ENCODE results near the gene ARL6IP4. TPM values are rescaled to one million over a fixed set of nuclear protein-coding genes. Genes with fewer than 3 reads are reported as not detected.
"Not testable (repeated sequence)": the region's sequence is repeated elsewhere in the genome, so short reads cannot be mapped to it uniquely, and the experiment has no call there.

ARL6IP4 gene
- total and polyA plus RNA-seq, 9 donors = 169 to 207 (median 191) TPM

DNA sequence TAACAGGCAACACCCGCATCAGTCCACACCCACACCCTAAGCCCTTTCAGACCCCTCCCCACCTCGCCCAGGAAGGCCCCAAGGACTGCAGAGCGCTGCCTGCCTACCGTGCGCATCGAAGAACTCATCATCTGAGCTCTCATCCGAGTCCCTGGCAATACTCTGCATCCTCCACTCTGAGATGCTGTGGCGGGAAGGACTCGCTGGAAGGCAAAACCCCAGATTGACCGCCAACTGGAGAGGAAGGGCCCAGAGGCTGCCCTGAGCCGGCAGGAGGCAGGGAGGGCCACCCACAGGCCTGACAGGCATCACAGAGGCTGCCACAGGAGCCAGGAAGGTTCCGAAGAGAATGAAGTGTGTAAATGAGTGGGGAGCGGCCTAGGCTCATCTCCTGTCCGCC, 23.8 kb downstream of the ARL6IP4 start:
- no peak overlapping the region for H3K4me3 ChIP-seq (ENCODE audit: low read length)
- H3K27me3 ChIP-seq (ENCODE audit: control insufficient read depth, insufficient read depth, low read length) = no peaks in the 10 kb centered on the region
- DNase-seq = no peak
- peaks cover 13% of the 10 kb centered on the region for H3K36me3 ChIP-seq (ENCODE audit: control insufficient read depth, insufficient read depth, low read length)
- H3K27ac ChIP-seq (ENCODE audit: low read length) = no peak overlapping the region
- H3K9me3 ChIP-seq (replicated peaks; ENCODE audit: control insufficient read depth, low read depth, low read length) = no peaks in the 10 kb centered on the region
- 91% methylated on average over 9 of the region's 14 CpGs for WGBS (ENCODE audit: insufficient coverage)
- peaks cover 12% of the 10 kb centered on the region for H3K4me1 ChIP-seq (ENCODE audit: control insufficient read depth, insufficient read depth, low read length)

DNA sequence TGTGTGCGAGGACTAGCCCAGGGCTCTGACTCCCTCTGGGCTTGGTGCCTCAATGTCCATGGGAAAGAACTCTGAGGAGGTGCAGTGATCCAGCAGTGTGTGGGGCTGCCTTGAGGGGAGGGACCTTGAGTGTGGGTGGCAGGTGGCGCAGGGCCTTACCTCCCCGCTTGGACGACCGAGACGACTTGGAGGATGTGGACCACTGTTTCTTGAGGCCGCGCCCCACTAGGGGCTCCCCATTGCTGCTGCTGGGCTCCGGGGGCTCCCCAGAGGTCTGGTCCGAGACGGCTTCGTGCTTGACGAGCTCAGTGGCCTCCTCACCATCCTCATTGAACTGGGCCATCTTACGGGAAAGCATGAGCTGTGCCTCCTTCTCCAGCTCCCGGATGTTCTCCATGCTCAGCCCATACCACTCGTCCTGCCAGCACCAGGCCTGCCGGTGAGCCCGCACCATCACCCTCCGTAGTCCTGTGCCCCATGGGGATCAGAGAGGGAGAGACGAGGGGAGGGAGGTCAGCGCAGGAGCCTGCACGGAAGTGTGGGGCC, 24.7 kb downstream of the ARL6IP4 start:
- 85% methylated on average over 19 of the region's 22 CpGs for WGBS (ENCODE audit: insufficient coverage)
- H3K27ac ChIP-seq (ENCODE audit: low read length) = no peak overlapping the region
- peaks cover 13% of the 10 kb centered on the region for H3K36me3 ChIP-seq (ENCODE audit: control insufficient read depth, insufficient read depth, low read length)
- H3K4me3 ChIP-seq (ENCODE audit: low read length) = no peak overlapping the region
- H3K4me1 ChIP-seq (ENCODE audit: control insufficient read depth, insufficient read depth, low read length) = peaks cover 3% of the 10 kb centered on the region
- H3K27me3 ChIP-seq (ENCODE audit: control insufficient read depth, insufficient read depth, low read length) = no peaks in the 10 kb centered on the region
- DNase-seq = no peak
- H3K9me3 ChIP-seq (replicated peaks; ENCODE audit: control insufficient read depth, low read depth, low read length) = no peaks in the 10 kb centered on the region

DNA sequence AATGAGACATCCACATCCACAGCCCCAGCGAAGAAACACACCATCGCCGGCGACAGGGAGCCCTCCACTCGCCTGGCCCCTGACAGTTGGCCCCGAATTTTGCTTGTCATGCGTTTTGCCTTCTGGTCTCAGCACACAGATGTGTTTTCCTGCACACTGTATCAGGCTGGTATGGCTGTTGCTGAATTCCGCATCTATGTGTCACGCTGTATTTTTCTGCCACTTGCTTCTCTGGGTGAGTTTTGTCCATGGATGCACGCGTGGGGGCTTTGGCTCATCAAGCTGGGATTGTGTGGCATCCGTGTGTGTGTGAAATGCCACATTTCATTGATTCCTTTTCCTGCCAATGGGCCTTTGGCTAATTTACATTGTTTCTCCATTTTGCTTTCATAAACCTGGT, 26.5 kb downstream of the ARL6IP4 start:
- H3K4me3 ChIP-seq (ENCODE audit: low read length) = no peak overlapping the region
- H3K27ac ChIP-seq (ENCODE audit: low read length) = no peak overlapping the region
- H3K9me3 ChIP-seq (replicated peaks; ENCODE audit: control insufficient read depth, low read depth, low read length) = no peaks in the 10 kb centered on the region
- H3K4me1 ChIP-seq (ENCODE audit: control insufficient read depth, insufficient read depth, low read length) = no peaks in the 10 kb centered on the region
- 78% methylated on average over 12 of the region's 12 CpGs for WGBS (ENCODE audit: insufficient coverage)
- DNase-seq = no peak
- no peaks in the 10 kb centered on the region for H3K27me3 ChIP-seq (ENCODE audit: control insufficient read depth, insufficient read depth, low read length)
- peaks cover 10% of the 10 kb centered on the region for H3K36me3 ChIP-seq (ENCODE audit: control insufficient read depth, insufficient read depth, low read length)

DNA sequence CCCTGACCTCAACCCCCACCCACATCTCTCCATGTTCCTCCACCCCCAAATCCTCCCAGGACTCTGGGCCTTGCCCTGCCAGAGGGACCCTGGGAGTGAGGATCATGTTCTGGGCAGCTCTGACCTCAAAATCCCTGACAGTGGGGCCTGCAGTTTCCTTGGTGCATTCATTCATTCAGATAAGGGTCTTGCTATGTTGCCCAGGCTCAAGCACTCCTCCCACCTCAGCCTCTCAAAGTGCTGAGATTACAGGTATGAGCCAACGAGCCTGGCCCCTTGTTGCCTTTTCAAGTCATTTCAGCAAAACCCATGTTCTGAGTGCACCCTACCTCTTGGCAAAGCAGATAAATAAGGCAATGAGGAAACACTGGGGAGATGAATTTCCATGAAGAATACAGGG, 29.6 kb downstream of the ARL6IP4 start:
- H3K4me1 ChIP-seq (ENCODE audit: control insufficient read depth, insufficient read depth, low read length) = no peaks in the 10 kb centered on the region
- no peak overlapping the region for H3K4me3 ChIP-seq (ENCODE audit: low read length)
- no peaks in the 10 kb centered on the region for H3K27me3 ChIP-seq (ENCODE audit: control insufficient read depth, insufficient read depth, low read length)
- H3K36me3 ChIP-seq (ENCODE audit: control insufficient read depth, insufficient read depth, low read length) = peaks cover 5% of the 10 kb centered on the region
- H3K27ac ChIP-seq (ENCODE audit: low read length) = no peak overlapping the region
- H3K9me3 ChIP-seq (replicated peaks; ENCODE audit: control insufficient read depth, low read depth, low read length) = no peaks in the 10 kb centered on the region
- no peak for DNase-seq
- no CpG with 5 or more reads among the region's 1 CpG for WGBS (ENCODE audit: insufficient coverage)

DNA sequence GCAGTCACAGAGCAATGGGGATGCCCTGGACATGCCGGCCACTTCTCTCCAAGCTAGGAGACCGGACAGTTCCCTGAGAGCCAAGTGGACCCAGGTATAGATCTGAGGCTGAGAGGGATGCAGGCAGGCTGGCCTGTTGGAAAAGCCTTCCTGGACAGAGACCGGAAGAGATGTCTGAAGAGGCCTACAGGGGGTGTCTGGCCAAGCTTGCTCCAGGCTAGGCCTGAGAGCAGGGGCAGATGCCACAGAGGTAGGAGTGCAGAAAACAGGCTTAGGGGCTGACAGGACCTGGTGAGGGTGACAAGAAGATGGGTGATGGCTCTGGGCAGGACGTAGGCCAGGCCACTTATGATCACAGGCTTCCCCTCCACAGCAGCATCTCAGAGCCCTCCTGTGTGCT, 30.2 kb downstream of the ARL6IP4 start:
- peaks cover 4% of the 10 kb centered on the region for H3K36me3 ChIP-seq (ENCODE audit: control insufficient read depth, insufficient read depth, low read length)
- no peak for DNase-seq
- H3K9me3 ChIP-seq (replicated peaks; ENCODE audit: control insufficient read depth, low read depth, low read length) = no peaks in the 10 kb centered on the region
- no peaks in the 10 kb centered on the region for H3K4me1 ChIP-seq (ENCODE audit: control insufficient read depth, insufficient read depth, low read length)
- H3K4me3 ChIP-seq (ENCODE audit: low read length) = no peak overlapping the region
- H3K27ac ChIP-seq (ENCODE audit: low read length) = no peak overlapping the region
- H3K27me3 ChIP-seq (ENCODE audit: control insufficient read depth, insufficient read depth, low read length) = no peaks in the 10 kb centered on the region
- WGBS (ENCODE audit: insufficient coverage) = 72% methylated on average over 3 of the region's 4 CpGs

DNA sequence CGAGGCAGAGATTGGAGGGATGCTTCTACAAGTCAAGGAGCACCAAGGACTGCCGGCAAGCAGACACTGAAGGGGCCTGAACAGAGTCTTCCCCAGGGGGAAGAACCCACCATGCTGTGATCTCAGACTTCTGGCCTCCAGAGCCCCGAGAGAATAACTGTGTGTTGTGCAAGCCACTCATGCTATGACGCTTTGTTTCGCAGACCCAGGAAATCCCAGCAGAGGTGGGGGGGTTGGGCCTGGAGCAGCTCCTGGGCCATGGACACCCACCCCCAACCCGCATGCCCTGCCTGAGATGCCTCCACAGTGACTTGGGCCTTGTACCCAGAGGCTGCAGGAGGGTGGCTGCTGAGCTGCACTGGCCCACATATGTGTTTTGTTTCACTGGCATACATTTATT, 31.2 kb downstream of the ARL6IP4 start:
- H3K4me3 ChIP-seq (ENCODE audit: low read length) = no peak overlapping the region
- 71% methylated on average over 5 of the region's 6 CpGs for WGBS (ENCODE audit: insufficient coverage)
- no peaks in the 10 kb centered on the region for H3K4me1 ChIP-seq (ENCODE audit: control insufficient read depth, insufficient read depth, low read length)
- no peak overlapping the region for H3K27ac ChIP-seq (ENCODE audit: low read length)
- DNase-seq = no peak
- no peaks in the 10 kb centered on the region for H3K27me3 ChIP-seq (ENCODE audit: control insufficient read depth, insufficient read depth, low read length)
- peaks cover 4% of the 10 kb centered on the region for H3K36me3 ChIP-seq (ENCODE audit: control insufficient read depth, insufficient read depth, low read length)
- no peaks in the 10 kb centered on the region for H3K9me3 ChIP-seq (replicated peaks; ENCODE audit: control insufficient read depth, low read depth, low read length)

DNA sequence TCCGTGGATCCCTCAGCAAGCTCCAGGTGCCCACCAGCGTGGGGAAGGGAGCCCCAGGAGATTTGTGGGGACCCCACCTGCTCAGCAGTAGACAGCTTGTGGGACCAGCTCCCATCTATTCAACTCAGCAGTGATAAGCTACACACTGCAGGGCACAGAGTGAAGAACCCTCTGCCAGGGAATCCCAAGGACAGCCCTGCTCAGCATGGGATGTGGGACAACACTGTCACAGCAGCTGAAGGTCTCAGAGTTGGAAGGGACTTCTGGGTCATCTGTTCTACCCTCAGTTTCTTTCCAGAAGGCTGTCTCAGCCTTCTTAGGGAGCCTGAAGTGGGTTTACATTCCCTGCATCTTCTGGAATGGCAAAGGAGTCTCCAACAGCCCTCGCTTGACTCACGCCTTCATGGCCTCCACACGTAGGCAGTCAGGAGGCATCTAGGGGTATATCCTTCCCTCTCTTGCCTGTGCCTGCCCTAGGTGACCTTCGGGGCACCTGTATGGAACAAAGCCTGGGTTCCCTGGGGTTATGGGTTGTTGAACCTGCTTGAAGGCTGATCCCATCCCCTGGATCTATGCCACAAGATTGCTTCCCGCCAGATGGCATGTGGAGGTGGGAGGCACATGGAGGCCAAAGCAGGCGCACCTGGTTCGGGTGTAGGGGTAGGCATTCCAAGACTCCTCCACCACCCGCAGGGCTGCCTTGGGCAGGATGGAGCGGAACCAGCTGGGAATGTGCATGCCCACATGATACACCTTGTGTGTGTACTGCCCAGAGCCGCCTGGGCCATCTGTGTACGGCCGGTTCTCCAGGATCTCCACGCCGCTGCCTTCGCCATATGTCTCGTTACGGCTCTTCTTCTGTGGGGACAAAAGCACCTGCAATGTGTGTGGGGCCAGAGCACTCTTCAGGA, 33.0 kb downstream of the ARL6IP4 start:
- Histone ChIP-seq H3K4me1 (ENCODE audit: control insufficient read depth, insufficient read depth, low read length) (no peaks in the 10 kb centered on the region), H3K4me3 (ENCODE audit: low read length) (no peak overlapping the region), H3K27ac (ENCODE audit: low read length) (no peak overlapping the region), H3K9me3 (replicated peaks; ENCODE audit: control insufficient read depth, low read depth, low read length) (no peaks in the 10 kb centered on the region), H3K27me3 (ENCODE audit: control insufficient read depth, insufficient read depth, low read length) (no peaks in the 10 kb centered on the region), H3K36me3 (ENCODE audit: control insufficient read depth, insufficient read depth, low read length) (no peaks in the 10 kb centered on the region)
- no peak for DNase-seq
- 92% methylated on average over 15 of the region's 19 CpGs for WGBS (ENCODE audit: insufficient coverage)

DNA sequence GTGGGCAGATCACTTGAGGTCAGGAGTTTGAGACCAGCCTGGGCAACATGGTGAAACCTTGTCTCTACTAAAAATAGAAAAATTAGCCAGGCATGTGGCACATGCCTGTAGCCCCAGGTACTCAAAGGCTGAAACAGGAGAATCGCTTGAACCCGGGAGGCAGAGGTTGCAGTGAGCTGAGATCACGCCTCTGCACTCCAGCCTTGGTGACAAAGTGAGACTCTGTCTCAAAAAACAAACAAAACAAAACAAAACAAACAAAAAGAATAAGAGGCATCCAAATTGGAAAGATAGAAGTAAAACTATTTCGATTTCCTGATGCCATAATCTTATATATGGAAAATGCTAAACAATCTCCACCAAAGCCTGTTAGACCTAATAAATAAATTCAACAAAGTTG, 34.0 kb downstream of the ARL6IP4 start:
- not testable (repeated sequence) for H3K4me3 ChIP-seq (ENCODE audit: low read length); H3K4me1 ChIP-seq (ENCODE audit: control insufficient read depth, insufficient read depth, low read length); H3K36me3 ChIP-seq (ENCODE audit: control insufficient read depth, insufficient read depth, low read length); DNase-seq; H3K9me3 ChIP-seq (replicated peaks; ENCODE audit: control insufficient read depth, low read depth, low read length); H3K27ac ChIP-seq (ENCODE audit: low read length); H3K27me3 ChIP-seq (ENCODE audit: control insufficient read depth, insufficient read depth, low read length)
- WGBS (ENCODE audit: insufficient coverage) = 100% methylated on average over 2 of the region's 4 CpGs

DNA sequence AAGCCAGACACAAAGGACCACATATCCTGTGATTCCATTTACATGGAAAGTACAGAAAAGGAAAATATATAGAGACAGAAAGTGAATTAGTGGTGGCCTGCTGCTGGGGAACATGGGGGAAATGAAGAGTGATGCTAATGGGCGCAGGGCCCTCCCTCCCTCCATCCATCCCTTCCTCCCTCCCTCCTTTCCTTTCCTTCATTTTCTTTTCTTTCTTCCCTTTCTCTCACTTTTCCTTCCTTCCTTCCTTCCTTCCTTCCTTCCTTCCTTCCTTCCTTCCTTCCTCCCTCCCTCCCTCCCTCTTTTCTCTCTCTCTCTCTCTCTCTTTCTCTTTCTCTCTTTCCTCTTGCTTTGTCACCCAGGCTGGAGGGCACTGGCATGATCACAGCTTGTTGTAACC, 37.3 kb downstream of the ARL6IP4 start:
- Histone ChIP-seq H3K4me3 (ENCODE audit: low read length) (no peak overlapping the region), H3K27me3 (ENCODE audit: control insufficient read depth, insufficient read depth, low read length) (no peaks in the 10 kb centered on the region), H3K4me1 (ENCODE audit: control insufficient read depth, insufficient read depth, low read length) (no peaks in the 10 kb centered on the region), H3K9me3 (replicated peaks; ENCODE audit: control insufficient read depth, low read depth, low read length) (no peaks in the 10 kb centered on the region), H3K27ac (ENCODE audit: low read length) (no peak overlapping the region), H3K36me3 (ENCODE audit: control insufficient read depth, insufficient read depth, low read length) (no peaks in the 10 kb centered on the region)
- no peak for DNase-seq
- WGBS (ENCODE audit: insufficient coverage) = 80% methylated on average over 1 of the region's 1 CpG

DNA sequence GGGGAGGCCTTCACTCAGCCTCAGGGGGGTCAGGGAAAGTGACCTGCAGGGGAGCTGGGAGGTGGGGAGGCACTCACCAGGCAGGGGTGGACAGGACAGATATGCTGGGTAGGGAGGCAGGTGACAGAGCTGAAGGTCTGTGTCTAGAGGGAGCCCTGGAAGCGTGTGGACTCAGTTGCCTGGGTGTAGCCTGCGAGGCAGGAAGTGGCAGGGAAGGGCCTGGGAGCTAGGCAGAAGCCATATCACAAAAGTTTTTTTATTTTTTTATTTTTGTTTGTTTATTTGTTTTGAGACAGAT, 39.3 kb downstream of the ARL6IP4 start:
- Histone ChIP-seq H3K4me3 (ENCODE audit: low read length) (no peak overlapping the region), H3K27ac (ENCODE audit: low read length) (no peak overlapping the region), H3K9me3 (replicated peaks; ENCODE audit: control insufficient read depth, low read depth, low read length) (no peaks in the 10 kb centered on the region), H3K4me1 (ENCODE audit: control insufficient read depth, insufficient read depth, low read length) (no peaks in the 10 kb centered on the region), H3K27me3 (ENCODE audit: control insufficient read depth, insufficient read depth, low read length) (no peaks in the 10 kb centered on the region), H3K36me3 (ENCODE audit: control insufficient read depth, insufficient read depth, low read length) (no peaks in the 10 kb centered on the region)
- DNase-seq = no peak
- no CpG with 5 or more reads among the region's 2 CpGs for WGBS (ENCODE audit: insufficient coverage)

Data from muscle of leg (tissue), 11 donors.